Testis (tissue), 2 donors: ENCODE measurements around the gene TDRD10.

ENCODE experiments used
- POLR2A ChIP-seq: fragments of 450-650 bp; IDR thresholded peaks from one replicate; pipeline ENCODE4 v1.6.1; 2017; ENCODE audit warnings: antibody characterized with exemption, mild to moderate bottlenecking, moderate library complexity
- TF ChIP-seq, protein P1 (sequence below), 3 experiments: fragments of 450-650 bp in 2 of 3; fragments of 200-600 bp in 1 of 3; sonication (generic) in 1 of 3; IDR thresholded peaks; one replicate each; pipeline ENCODE4 v1.5.1; 2016 to 2019; ENCODE audit warnings: antibody characterized with exemption in 3 of 3, mild to moderate bottlenecking in 2 of 3, moderate library complexity in 1 of 3

GRCh38 chr1:154519591-154519991, 17.6 kb downstream of the TDRD10 start:
- TF ChIP-seq, protein P1, sequence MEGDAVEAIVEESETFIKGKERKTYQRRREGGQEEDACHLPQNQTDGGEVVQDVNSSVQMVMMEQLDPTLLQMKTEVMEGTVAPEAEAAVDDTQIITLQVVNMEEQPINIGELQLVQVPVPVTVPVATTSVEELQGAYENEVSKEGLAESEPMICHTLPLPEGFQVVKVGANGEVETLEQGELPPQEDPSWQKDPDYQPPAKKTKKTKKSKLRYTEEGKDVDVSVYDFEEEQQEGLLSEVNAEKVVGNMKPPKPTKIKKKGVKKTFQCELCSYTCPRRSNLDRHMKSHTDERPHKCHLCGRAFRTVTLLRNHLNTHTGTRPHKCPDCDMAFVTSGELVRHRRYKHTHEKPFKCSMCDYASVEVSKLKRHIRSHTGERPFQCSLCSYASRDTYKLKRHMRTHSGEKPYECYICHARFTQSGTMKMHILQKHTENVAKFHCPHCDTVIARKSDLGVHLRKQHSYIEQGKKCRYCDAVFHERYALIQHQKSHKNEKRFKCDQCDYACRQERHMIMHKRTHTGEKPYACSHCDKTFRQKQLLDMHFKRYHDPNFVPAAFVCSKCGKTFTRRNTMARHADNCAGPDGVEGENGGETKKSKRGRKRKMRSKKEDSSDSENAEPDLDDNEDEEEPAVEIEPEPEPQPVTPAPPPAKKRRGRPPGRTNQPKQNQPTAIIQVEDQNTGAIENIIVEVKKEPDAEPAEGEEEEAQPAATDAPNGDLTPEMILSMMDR (IDR thresholded peaks at IDR 0.05) = no peak
- no peak for TF ChIP-seq POLR2A
